DOHH2 (cell line): ENCODE measurements around the gene AUTS2.

Experiments
- CTCF ChIP-seq: fragments of 200-600 bp; sonication (generic); IDR thresholded peaks from one replicate; pipeline ENCODE4 v1.5.1; 2014; ENCODE audit warnings: antibody characterized with exemption, mild to moderate bottlenecking, low read depth, low read length; ENCODE audit not compliant: poor library complexity, severe bottlenecking
- EZH2phosphoT487 ChIP-seq: fragments of 200-600 bp; sonication (generic); IDR thresholded peaks from 2 replicates; pipeline ENCODE4 v1.6.1; 2017; ENCODE audit warnings: borderline replicate concordance, mild to moderate bottlenecking, antibody characterized with exemption, low read length, moderate library complexity, mixed read lengths

GRCh38 chr7:70384024-70384423, 785.7 kb downstream of the AUTS2 start:
- TF ChIP-seq CTCF (no peak), EZH2phosphoT487 (no peak)
